Psoas muscle (tissue), 8 donors: ENCODE data around the gene CTBP2. TPM values are rescaled to one million over a fixed set of nuclear protein-coding genes. Genes with fewer than 3 reads are reported as not detected.
A peak's percentile ranks its signal among the peaks of the same experiment; 100 is the strongest.

Source experiments
- ATAC-seq, 4 donors: fragments of 200-7000 bp; cut with Tn5 transposase; one replicate each; pipeline ENCODE4 v1.9.1; 2020; ENCODE audit warnings: moderate library complexity in 3 of 4, mild to moderate bottlenecking in 2 of 4
- DNase-seq, 2 donors: peaks; one replicate each; pipeline ENCODE4 v3.0.0-alpha.2; 2020
- H3K27ac ChIP-seq: fragments of 200-600 bp; one replicate; pipeline ENCODE4 v1.8.0; 2022
- H3K27me3 ChIP-seq, 3 donors: fragments of 200-600 bp in 1 of 3; one replicate each; pipeline versions ENCODE4 v1.6.1 to v1.8.0; 2013 to 2022; ENCODE audit warnings: low read length in 2 of 3, mild to moderate bottlenecking in 2 of 3, moderate library complexity in 1 of 3; ENCODE audit not compliant: insufficient read depth in 3 of 3
- H3K36me3 ChIP-seq, 2 donors: fragments of 200-600 bp in 1 of 2; one replicate each; pipeline versions ENCODE4 v1.6.1 to v1.8.0; 2013 to 2022; ENCODE audit warnings: low read depth in 1 of 2, mild to moderate bottlenecking in 1 of 2, moderate library complexity in 1 of 2; ENCODE audit not compliant: insufficient read depth in 1 of 2
- H3K4me1 ChIP-seq: fragments of 200-600 bp; one replicate; pipeline ENCODE4 v1.8.0; 2022
- H3K4me3 ChIP-seq: fragments of 200-600 bp; one replicate; pipeline ENCODE4 v1.8.0; 2022; ENCODE audit warnings: mild to moderate bottlenecking
- H3K9me3 ChIP-seq: fragments of 200-600 bp; one replicate; pipeline ENCODE4 v1.8.0; 2022
- CTCF ChIP-seq: fragments of 200-600 bp; IDR thresholded peaks from one replicate; pipeline ENCODE4 v1.8.0; 2022; ENCODE audit warnings: antibody characterized with exemption
- WGBS, 3 donors: extraction: QIAGEN DNeasy Blood & Tissue Kit; methylation state at CpG; one replicate each; pipeline versions ENCODE4 v1.1.6 to v1.1.7; 2013; 5-methylcytosine and 5-hydroxymethylcytosine counted together
- intact Hi-C, 2 donors: fragments of 100-400 bp; cut with DNase I; formaldehyde crosslinking; loops; one replicate each; pipeline versions ENCODE4 v1.11.0 to v1.14.2; 2022
- polyA plus RNA-seq, 3 donors: library from polyadenylated mRNA; stranded (reverse); fragments of 200-250 nt; gene quantifications; one replicate each; pipeline ENCODE4 v1.2.3, GENCODE V29; 2013
- total RNA-seq, 4 donors: library from RNA; stranded (reverse); fragmentation: NEBNext Ultra II Directional in 2 of 4; extraction: Animal tissue kit (Norgen Biotek cat#: 25700) in 2 of 4; gene quantifications; one replicate each; pipeline versions ENCODE4 v1.2.1 to v1.2.4, GENCODE V29; 2021 to 2023
- donor health status: healthy with polysubstance abuse.
- donor health status: DM: no; HTN: no; CAD: no; lungs with moderate emphysema.
- donor health status: Bipolar disorder and iron deficiency.
- donor health status: healthy.
- donor health status: DM: yes; HTN: yes; CAD: no.
- donor health status: DM: no; HTN: no; CAD: no.
- donor health status: DM: no; HTN: no; CAD: no.
- donor health status: DM: yes; HTN: yes; CAD: no.

Gene CTBP2
- total and polyA plus RNA-seq, 7 donors, result 14.7 to 49.8 (median 33.0) TPM

- H3K9me3 ChIP-seq, result no peaks in the 10 kb centered on the region
- H3K27ac ChIP-seq, result no peak overlapping the region
- WGBS, 3 donors, result 82 to 86% (median 84%) methylated on average over 5 of the region's 5 CpGs
- no peak overlapping the region for H3K4me3 ChIP-seq
- DNase-seq (no peak), ATAC-seq (peak in 1 of 4 donors; percentile 27)
- intact Hi-C loops, result loop anchor here in 1 of 2 donors (10.0 kb wide), 1 partner anchor 51 kb away; no protein-coding TSS in a partner anchor
- peaks cover 16% of the 10 kb centered on the region for H3K4me1 ChIP-seq
- peaks cover 0 to 38% of the 10 kb centered on the region in 2 donors for H3K36me3 ChIP-seq
- no peak for TF ChIP-seq CTCF
- no peaks in the 10 kb centered on the region for H3K27me3 ChIP-seq
Measured at GRCh38 chr10:124975977-124976514, 184.3 kb downstream of the CTBP2 start.

- no peaks in the 10 kb centered on the region for H3K9me3 ChIP-seq
- H3K4me3 ChIP-seq, result no peak overlapping the region
- H3K36me3 ChIP-seq, result peaks cover 0 to 45% of the 10 kb centered on the region in 2 donors
- WGBS, 3 donors, result 80 to 89% (median 85%) methylated on average over 5 of the region's 5 CpGs
- peak in 1 of 2 donors; percentile 43 for DNase-seq
- H3K27me3 ChIP-seq, result no peaks in the 10 kb centered on the region
- H3K27ac ChIP-seq, result no peak overlapping the region
- peak in 1 of 4 donors; percentile 26 for ATAC-seq
- peaks cover 33% of the 10 kb centered on the region for H3K4me1 ChIP-seq
- TF ChIP-seq CTCF, result no peak
- intact Hi-C loops, result loop anchor here in 1 of 2 donors (10.0 kb wide), 1 partner anchor 49 kb away; no protein-coding TSS in a partner anchor
Measured at GRCh38 chr10:124974131-124974530, 186.2 kb downstream of the CTBP2 start.

- H3K27ac ChIP-seq, result no peak overlapping the region
- intact Hi-C loops, result loop anchor here in 1 of 2 donors (10.0 kb wide), 1 partner anchor 48 kb away; no protein-coding TSS in a partner anchor
- H3K4me1 ChIP-seq, result peaks cover 28% of the 10 kb centered on the region
- ATAC-seq (no peak), DNase-seq (no peak)
- H3K4me3 ChIP-seq, result no peak overlapping the region
- no peaks in the 10 kb centered on the region for H3K9me3 ChIP-seq
- H3K27me3 ChIP-seq, result no peaks in the 10 kb centered on the region
- peaks cover 3 to 55% of the 10 kb centered on the region in 2 donors for H3K36me3 ChIP-seq
- WGBS, 3 donors, result 87 to 94% (median 89%) methylated on average over 7 of the region's 7 CpGs
- TF ChIP-seq CTCF, result no peak
Measured at GRCh38 chr10:124972637-124973036, 187.7 kb downstream of the CTBP2 start.

- intact Hi-C loops, result loop anchor here in 1 of 2 donors (10.0 kb wide), 1 partner anchor 46 kb away; no protein-coding TSS in a partner anchor
- 22 to 37% (median 29%) methylated on average over 2 of the region's 2 CpGs for WGBS, 3 donors
- Histone ChIP-seq H3K4me1 (peaks cover 36% of the 10 kb centered on the region), H3K4me3 (no peak overlapping the region), H3K27me3 (no peaks in the 10 kb centered on the region), H3K36me3 (peaks cover 6 to 68% of the 10 kb centered on the region in 2 donors), H3K27ac (peak overlapping the region; percentile 39), H3K9me3 (no peaks in the 10 kb centered on the region)
- ATAC-seq, result peak in 2 of 4 donors; percentile 16 to 26
- DNase-seq, result no peak
- TF ChIP-seq CTCF, result no peak
Measured at GRCh38 chr10:124971276-124971675, 189.1 kb downstream of the CTBP2 start.
